H1 (cell line): ENCODE results near the gene DIDO1. TPM values are rescaled to one million over a fixed set of nuclear protein-coding genes. Genes with fewer than 3 reads are reported as not detected.

Experiments
- CTBP2 ChIP-seq: IDR thresholded peaks from 2 replicates; pipeline ENCODE4 v1.7.0; 2011; ENCODE audit warnings: borderline replicate concordance, mild to moderate bottlenecking, moderate library complexity, mixed read lengths, low read length; ENCODE audit not compliant: insufficient read depth, insufficient read length
- HDAC6 ChIP-seq: IDR thresholded peaks from one replicate; pipeline ENCODE4 v1.7.1; 2012; ENCODE audit warnings: low read depth, mild to moderate bottlenecking, inconsistent platforms, low read length, moderate library complexity
- MAFK ChIP-seq: IDR thresholded peaks from 2 replicates; pipeline ENCODE4 v1.6.1; 2012; ENCODE audit warnings: low read depth, mild to moderate bottlenecking, improper control_type of control experiment, low read length
- PHF8 ChIP-seq: fragments of 200-600 bp; sonication (generic); conservative IDR thresholded peaks from 2 replicates; pipeline ENCODE4 v1.7.1; 2012; ENCODE audit warnings: low read depth, mild to moderate bottlenecking, inconsistent platforms, low read length, moderate library complexity
- RAD21 ChIP-seq, 2 experiments: IDR thresholded peaks in 1 of 2; conservative IDR thresholded peaks in 1 of 2; 2 replicates each; pipeline ENCODE4 v1.6.1; 2011; ENCODE audit warnings: low read depth in 2 of 2, low read length in 2 of 2, improper control_type of control experiment in 1 of 2, inconsistent platforms in 1 of 2, mild to moderate bottlenecking in 1 of 2, moderate library complexity in 1 of 2
- RXRA ChIP-seq: IDR thresholded peaks from 2 replicates; pipeline ENCODE4 v1.6.1; 2011; ENCODE audit warnings: low read depth, mild to moderate bottlenecking, low read length, moderate library complexity; ENCODE audit not compliant: insufficient read depth
- SP2 ChIP-seq: IDR thresholded peaks from 2 replicates; pipeline ENCODE4 v1.6.1; 2012; ENCODE audit warnings: mild to moderate bottlenecking, low read length, inconsistent platforms
- TAF7 ChIP-seq: optimal IDR thresholded peaks from 2 replicates; pipeline ENCODE3; 2011; ENCODE audit warnings: low read depth, mild to moderate bottlenecking, inconsistent platforms, low read length, moderate library complexity, borderline replicate concordance
- polyA plus RNA-seq, 7 experiments: library from polyadenylated mRNA; depleted of rRNA in 3 of 7; stranded (reverse) in 5 of 7; unstranded in 2 of 7; fragments of >200 nt in 5 of 7; fragments of 200-250 nt in 2 of 7; gene quantifications; 1 replicate in 5 of 7; 2 replicates in 1 of 7; 4 replicates in 1 of 7; pipeline versions ENCODE4 v1.2.1 to v1.2.3, GENCODE V29; 2011 to 2013; ENCODE audit warnings: missing spikeins in 2 of 7, mixed read lengths in 2 of 7
- total RNA-seq: library from RNA; stranded (reverse); fragmentation: NEBNext Ultra II Directional; extraction: Animal tissue kit (Norgen Biotek cat#: 25700); gene quantifications from 2 replicates; pipeline ENCODE4 v1.2.1, GENCODE V29; 2021

DIDO1 gene
- total and polyA plus RNA-seq, 2 of the 8 experiments (the other 6 are each of a cell fraction or from before 2014, with no cell fraction given), result 53.6 to 82.8 TPM

DNA sequence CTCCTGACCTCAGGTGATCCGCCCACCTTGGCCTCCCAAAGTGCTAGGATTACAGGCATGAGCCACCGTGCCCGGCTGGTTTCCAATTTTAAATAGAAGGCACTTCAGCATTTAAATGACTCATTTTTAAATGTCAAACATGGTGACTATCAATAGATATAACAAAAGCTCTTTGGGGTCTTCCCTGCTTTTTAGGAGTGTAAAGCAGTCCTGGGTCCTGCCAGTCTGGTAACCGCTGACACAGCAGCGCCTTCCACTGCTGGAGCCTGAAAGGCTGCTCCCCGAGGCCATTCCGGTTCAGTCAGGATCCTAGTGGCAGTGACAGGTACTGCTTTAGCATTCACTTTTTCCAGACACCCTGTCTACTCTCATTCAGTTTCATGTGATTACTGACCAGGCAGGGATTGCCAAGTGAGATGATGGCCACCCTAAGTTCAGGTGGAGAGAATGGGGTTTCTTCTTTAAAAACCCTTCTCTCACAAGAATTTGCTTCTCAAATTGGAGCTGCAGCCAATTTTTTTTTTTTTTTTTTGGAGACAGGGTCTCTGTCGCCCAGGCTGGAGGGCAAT lies 5.1 kb downstream of the DIDO1 start (continued):
- TF ChIP-seq TAF7 (no peak), MAFK (peak; percentile 63; the same call in 1 of the 2 replicates), RAD21 (IDR thresholded peaks at IDR 0.05 in 1 of 2, conservative IDR thresholded peaks at IDR 0.05 in 1 of 2; ENCODE audit: low read depth in 2 of 2, low read length in 2 of 2) (peak; percentile 28 to 46; a peak in 2 of 4 replicates), PHF8 (no peak), CTBP2 (no peak), RXRA (no peak), HDAC6 (no peak), SP2 (no peak)
